LHCN-M2 (cell line): ENCODE results near the gene SLC25A26. TPM values are rescaled to one million over a fixed set of nuclear protein-coding genes. Genes with fewer than 3 reads are reported as not detected.
"Not testable (repeated sequence)": the region's sequence is repeated elsewhere in the genome, so short reads cannot be mapped to it uniquely, and the experiment has no call there.

Source experiments
- DNase-seq: peaks from one replicate; pipeline ENCODE4 v3.0.0-alpha.2; 2012; ENCODE audit warnings: low read depth
- total RNA-seq: library from RNA; depleted of rRNA; stranded (reverse); fragments of >200 nt; gene quantifications from 2 replicates; pipeline ENCODE4 v1.2.3, GENCODE V29; 2014

Gene SLC25A26
- total RNA-seq, 1 experiment from 2014 or later, result 25.9 TPM

GRCh38 chr3:66226093-66226492, 5.3 kb downstream of the SLC25A26 start:
- DNase-seq, result not testable (repeated sequence)

- DNase-seq, result no peak
Measured at GRCh38 chr3:66227051-66227450, 6.2 kb downstream of the SLC25A26 start.

DNA sequence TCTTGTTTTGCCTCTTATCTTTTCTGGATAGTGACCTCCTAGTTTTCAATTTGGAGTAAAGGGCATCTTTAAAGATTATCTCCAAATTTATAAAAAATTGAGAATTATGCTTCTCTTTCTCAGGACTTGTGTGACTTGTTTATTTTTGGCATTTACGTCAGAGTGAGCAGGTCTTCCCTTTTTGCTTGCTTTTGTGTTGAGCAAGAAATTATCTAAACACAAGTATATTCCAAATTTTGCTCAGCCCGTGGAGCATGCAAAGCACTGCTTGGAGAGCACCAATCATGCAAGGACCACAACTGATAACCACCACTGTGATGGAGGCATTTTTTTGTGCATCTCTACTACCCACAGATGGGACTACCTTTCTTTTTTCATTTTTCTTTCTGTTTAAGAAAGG, 7.1 kb downstream of the SLC25A26 start:
- no peak for DNase-seq

DNA sequence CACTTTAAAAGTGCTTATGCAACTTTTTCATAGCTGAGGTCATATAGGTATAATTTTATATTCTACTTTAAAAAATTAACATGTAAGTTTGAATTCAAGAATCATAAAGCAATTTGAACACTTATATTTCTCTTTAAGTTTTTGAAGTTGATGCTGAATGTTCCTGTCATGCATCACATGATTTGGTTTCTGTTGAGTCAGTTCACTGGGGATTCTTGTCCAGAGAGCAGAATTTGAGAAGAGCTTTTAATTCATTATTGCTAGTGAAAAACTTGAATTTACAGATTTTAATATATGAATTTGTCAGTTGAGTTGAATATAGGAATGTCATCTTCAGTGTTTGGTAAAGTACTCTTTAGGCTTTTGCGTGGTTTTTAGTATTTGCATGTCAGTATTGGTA, 7.9 kb downstream of the SLC25A26 start:
- DNase-seq, result no peak

GRCh38 chr3:66229931-66230330, 9.1 kb downstream of the SLC25A26 start:
- DNase-seq, result no peak

DNA sequence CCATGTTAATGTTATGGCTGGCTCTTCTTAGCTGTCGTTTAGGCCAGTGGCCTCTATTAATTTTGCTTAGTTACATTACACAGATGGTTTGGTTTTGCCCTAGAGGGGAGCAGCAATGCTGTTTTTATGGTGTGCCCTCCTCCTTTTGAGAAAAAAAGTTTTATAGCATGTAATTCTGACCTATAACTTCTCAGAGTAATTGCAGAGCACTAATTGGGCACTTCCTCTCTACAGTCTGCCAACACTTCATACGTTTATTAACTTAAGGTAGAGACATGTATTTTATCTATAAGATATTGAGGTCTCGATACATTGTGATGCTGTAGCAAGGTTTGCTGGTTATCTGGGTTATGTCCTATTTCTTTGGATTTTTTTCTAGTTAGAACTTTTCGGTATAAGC, 12.2 kb downstream of the SLC25A26 start:
- no peak for DNase-seq

DNA sequence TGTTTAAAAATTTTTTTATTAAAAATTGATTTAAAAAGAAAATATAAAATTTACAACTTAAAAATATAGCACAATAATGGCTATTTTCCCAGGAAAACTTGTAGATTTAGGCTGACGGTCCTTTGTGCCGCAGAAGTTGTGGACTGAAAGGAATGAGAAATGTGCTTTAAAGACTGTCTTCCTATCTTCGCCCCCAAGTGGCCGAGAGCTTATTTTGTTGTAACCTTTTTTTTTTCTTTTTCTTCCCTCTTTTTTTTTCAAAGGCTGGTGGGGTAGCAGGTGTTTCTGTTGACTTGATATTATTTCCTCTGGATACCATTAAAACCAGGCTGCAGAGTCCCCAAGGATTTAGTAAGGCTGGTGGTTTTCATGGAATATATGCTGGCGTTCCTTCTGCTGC, 15.5 kb downstream of the SLC25A26 start:
- DNase-seq, result peak; percentile 20

DNA sequence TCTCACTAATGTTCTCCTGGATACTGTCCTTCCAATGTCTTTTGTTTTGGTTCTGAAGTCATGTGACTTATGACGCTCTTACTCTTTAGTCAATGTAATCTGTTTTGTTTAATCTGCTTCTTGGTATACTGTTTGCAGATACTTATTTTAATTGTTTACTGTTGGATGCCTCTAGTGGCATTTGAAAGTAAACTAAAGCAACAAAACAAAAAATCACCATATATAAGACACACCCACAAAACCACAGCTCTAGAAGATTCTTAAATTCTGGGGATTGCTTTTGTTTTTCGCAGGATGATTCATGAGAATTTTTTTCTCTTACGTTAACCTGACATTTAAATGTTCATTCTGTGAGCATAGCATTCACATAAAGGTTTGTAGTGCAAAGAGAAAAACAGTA, 16.8 kb downstream of the SLC25A26 start:
- DNase-seq, result no peak

- DNase-seq, result no peak
Measured at GRCh38 chr3:66239513-66240123, 18.8 kb downstream of the SLC25A26 start.

DNA sequence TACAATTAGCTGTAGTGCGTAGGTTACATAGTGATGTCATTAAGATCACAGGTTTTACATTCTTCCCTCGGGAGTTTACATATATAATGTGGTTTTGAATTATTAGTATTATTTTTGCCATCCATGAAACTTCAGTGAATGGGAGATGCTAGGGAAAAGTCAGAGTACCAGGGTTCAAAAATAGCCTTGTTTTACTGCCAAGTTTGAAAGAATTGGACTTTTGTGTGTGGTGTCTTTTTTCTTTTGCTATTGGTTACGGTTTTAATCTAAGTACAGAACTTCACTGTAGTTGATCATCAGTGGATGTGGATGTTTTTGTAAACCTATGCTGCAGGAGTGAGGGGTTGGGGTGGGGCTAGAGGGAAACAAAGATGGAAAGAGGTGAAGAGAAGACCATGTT, 20.7 kb downstream of the SLC25A26 start:
- DNase-seq, result no peak

DNA sequence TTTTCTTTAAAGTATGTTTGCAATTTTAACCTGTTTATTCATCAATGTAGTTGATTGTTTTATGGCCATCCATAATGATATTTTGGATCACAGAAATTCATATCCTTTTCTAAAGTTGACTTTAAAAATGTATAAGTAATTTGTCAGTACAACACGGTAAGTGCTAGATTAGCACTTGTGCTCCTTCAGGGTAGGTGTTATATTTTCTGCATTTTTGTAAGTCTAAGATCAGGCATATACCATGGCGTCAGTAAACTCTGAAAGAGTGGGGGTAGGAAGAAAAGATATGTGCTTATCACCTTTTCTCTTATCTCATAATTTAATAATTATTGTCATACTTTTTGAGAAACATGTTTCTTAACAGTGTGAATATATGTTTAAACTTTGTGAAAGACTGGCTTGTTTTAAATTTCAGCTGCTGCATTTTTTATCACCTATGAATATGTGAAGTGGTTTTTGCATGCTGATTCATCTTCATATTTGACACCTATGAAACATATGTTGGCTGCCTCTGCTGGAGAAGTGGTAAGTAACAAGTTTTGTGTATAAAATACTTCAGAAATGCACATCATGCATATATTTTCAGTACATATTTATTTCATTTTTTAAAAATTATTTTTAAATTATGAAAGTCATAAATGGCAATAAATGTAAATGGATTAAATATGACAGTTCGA, 22.1 kb downstream of the SLC25A26 start:
- DNase-seq, result no peak

DNA sequence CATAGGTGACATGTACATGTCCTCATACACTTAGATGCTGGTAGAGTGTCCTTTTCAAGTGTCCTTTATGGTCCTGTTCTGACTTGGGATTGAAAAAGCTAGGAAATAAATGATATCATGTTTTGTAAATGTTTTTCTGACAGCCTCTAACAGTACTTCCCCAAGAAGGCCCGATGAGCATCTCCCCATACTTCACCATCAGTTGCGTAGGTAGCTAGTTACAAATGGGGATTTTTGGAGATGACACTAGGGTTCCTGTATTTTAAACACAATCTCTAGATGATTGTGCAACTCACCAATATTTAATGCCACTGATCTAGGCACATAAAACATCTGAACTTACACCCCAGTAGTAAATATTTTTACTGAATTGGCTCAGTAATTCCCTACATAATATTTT, 27.8 kb downstream of the SLC25A26 start:
- no peak for DNase-seq

- DNase-seq, result peak; percentile 32
Measured at GRCh38 chr3:66253790-66254620, 33.2 kb downstream of the SLC25A26 start.

GRCh38 chr3:66255865-66256264, 35.1 kb downstream of the SLC25A26 start:
- DNase-seq, result no peak

DNA sequence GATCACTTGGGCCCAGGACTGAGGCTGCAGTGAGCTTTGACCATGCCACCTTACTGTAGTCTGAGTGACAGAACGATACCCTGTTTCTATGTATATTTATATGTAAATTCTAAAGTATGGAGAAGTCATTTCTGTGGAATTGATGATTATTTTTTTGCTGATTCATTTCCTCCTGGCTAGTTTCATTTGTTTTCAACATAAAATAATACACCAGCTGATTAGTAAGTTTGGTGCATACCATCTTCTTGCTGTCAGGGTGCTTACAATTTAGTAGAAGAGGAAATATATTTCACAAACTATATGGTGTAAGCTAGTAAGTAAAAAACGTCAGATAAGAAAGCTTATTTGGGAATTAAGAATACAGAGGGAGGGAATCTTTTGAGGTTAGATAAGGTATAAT, 36.0 kb downstream of the SLC25A26 start:
- DNase-seq, result no peak

DNA sequence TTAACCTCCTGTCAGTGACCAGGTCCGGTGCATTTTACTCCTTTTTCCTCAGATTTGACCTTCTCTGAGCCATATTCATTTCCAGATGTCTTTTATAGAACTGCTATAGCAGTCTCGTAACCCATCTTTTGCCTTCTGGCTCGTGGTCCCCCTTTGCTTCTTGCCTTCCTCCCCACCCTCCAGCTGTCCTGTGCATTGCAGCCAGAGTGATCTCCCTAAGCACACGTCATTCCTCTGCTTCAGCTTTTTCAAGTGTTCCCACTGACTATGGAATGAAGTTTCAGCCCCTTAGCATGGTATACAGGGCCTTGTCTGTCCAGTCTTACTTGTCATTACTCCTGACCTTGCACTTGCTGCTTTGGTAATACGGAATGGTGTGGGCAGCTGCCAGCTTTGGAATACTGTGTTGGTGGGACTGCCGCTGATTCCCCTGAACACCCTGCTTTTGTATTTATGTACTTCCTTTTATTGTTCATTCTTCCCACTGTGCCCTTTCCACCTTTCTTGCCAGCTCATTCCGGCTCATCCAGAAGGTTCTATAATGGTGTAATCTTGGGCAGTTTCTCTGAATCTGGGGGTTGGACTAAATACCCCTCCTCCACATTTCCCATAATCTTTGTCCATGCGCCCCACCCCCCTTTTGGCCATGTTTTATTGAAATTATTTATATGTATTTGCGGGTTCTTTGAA, 38.9 kb downstream of the SLC25A26 start:
- peak; percentile 11 for DNase-seq

- DNase-seq, result no peak
Measured at GRCh38 chr3:66260431-66260830, 39.6 kb downstream of the SLC25A26 start.

GRCh38 chr3:66261355-66261754, 40.6 kb downstream of the SLC25A26 start:
- DNase-seq, result peak; percentile 36

DNA sequence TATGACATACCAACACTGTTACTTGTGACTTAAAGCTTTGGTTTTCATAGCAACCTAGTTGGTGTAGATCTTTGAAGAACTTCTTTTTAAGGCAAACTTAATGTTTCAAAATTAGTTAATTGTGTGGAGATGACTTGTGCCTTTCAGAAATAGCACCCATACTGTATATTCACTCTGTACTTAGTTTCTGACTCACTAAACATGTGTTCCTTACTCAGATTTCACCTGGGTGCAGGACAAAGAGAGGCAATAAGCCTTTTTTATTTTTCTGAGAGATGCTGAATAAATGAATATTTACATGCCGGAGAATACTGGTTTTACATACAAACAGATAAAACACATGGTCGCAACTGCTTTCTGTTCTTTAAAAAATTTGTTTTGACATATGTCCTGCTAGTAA, 44.8 kb downstream of the SLC25A26 start:
- no peak for DNase-seq

GRCh38 chr3:66266551-66266950, 45.8 kb downstream of the SLC25A26 start:
- no peak for DNase-seq

- no peak for DNase-seq
Measured at GRCh38 chr3:66267031-66267430, 46.2 kb downstream of the SLC25A26 start.

- no peak for DNase-seq
Measured at GRCh38 chr3:66267906-66268305, 47.1 kb downstream of the SLC25A26 start.
